Stimulated activated CD4-positive, alpha-beta T cell treated with anti-CD3 and anti-CD28 coated beads, Interleukin-2, amount 100 ng/mL, for 24 hours (primary cell): ENCODE data around the gene MYCBP2.
"Not testable (repeated sequence)": the region's sequence is repeated elsewhere in the genome, so short reads cannot be mapped to it uniquely, and the experiment has no call there.

Experiments
- DNase-seq, 2 donors: peaks; one replicate each; pipeline ENCODE4 v3.0.0-alpha.2; 2020

Gene MYCBP2

GRCh38 chr13:77326905-77327604, at the start of gene MYCBP2:
Gene MYCBP2 (minus strand): TSS chr13:77327094. CDS start chr13:77326775, 319 bp downstream.
- DNase-seq, result peak; percentile 96 to 98

GRCh38 chr13:77375560-77376108, 48.7 kb upstream of the MYCBP2 start:
- no peak for DNase-seq

- DNase-seq, result no peak
Measured at GRCh38 chr13:77374786-77375185, 47.9 kb upstream of the MYCBP2 start.

GRCh38 chr13:77374339-77374738, 47.4 kb upstream of the MYCBP2 start:
- no peak for DNase-seq

GRCh38 chr13:77373502-77373901, 46.6 kb upstream of the MYCBP2 start:
- DNase-seq, result no peak

- no peak for DNase-seq
Measured at GRCh38 chr13:77372275-77372674, 45.4 kb upstream of the MYCBP2 start.

- DNase-seq, result no peak
Measured at GRCh38 chr13:77370888-77371287, 44.0 kb upstream of the MYCBP2 start.

- no peak for DNase-seq
Measured at GRCh38 chr13:77362166-77362565, 35.3 kb upstream of the MYCBP2 start.

- DNase-seq, result no peak
Measured at GRCh38 chr13:77360032-77360685, 33.3 kb upstream of the MYCBP2 start.

GRCh38 chr13:77359171-77359570, 32.3 kb upstream of the MYCBP2 start:
- no peak for DNase-seq

- DNase-seq, result no peak
Measured at GRCh38 chr13:77358001-77358400, 31.1 kb upstream of the MYCBP2 start.

- no peak for DNase-seq
Measured at GRCh38 chr13:77356155-77356554, 29.3 kb upstream of the MYCBP2 start.

GRCh38 chr13:77353995-77354394, 27.1 kb upstream of the MYCBP2 start:
- DNase-seq, result no peak

- no peak for DNase-seq
Measured at GRCh38 chr13:77351315-77351714, 24.4 kb upstream of the MYCBP2 start.

GRCh38 chr13:77350811-77351210, 23.9 kb upstream of the MYCBP2 start:
- DNase-seq, result no peak

- DNase-seq, result no peak
Measured at GRCh38 chr13:77349365-77349764, 22.5 kb upstream of the MYCBP2 start.

GRCh38 chr13:77347351-77347750, 20.5 kb upstream of the MYCBP2 start:
- DNase-seq, result not testable (repeated sequence)

- peak in 1 of 2 donors; percentile 28 for DNase-seq
Measured at GRCh38 chr13:77345150-77345780, 18.4 kb upstream of the MYCBP2 start.

- no peak for DNase-seq
Measured at GRCh38 chr13:77343841-77344240, 16.9 kb upstream of the MYCBP2 start.

GRCh38 chr13:77339408-77339807, 12.5 kb upstream of the MYCBP2 start:
- DNase-seq, result no peak

- no peak for DNase-seq
Measured at GRCh38 chr13:77338961-77339401, 12.1 kb upstream of the MYCBP2 start.

GRCh38 chr13:77338329-77338728, 11.4 kb upstream of the MYCBP2 start:
- no peak for DNase-seq

GRCh38 chr13:77337159-77337558, 10.3 kb upstream of the MYCBP2 start:
- DNase-seq, result no peak

- DNase-seq, result no peak
Measured at GRCh38 chr13:77335543-77335942, 8.6 kb upstream of the MYCBP2 start.
